GM12878 (cell line): Measurements from ENCODE around the gene TTLL1. TPM values are rescaled to one million over a fixed set of nuclear protein-coding genes. Genes with fewer than 3 reads are reported as not detected.

Experiments
- ATAC-seq: fragments of 200-7000 bp; cut with Tn5 transposase; 3 replicates; pipeline ENCODE4 v1.9.1; 2020; ENCODE audit warnings: mild to moderate bottlenecking, moderate library complexity
- BruUV-seq: library from RNA; stranded (reverse); fragments of 400-500 nt; replicated peaks from 2 replicates; lab custom pipeline; 2021; lab: Mats Ljungman, UMichigan
- CTCF ChIA-PET: fragments of 300-600 bp; sonication (Branson Sonifier 250); formaldehyde crosslinking; extraction: SDS; loops from one replicate; lab custom pipeline; 2021; ENCODE audit warnings: inconsistent platforms; lab: Yijun Ruan, JAX
- POLR2A ChIA-PET: fragments of 350-600 bp; formaldehyde crosslinking; extraction: SDS; loops from one replicate; lab custom pipeline; 2021; ENCODE audit warnings: inconsistent platforms; lab: Charles Lee
- RAD21 ChIA-PET: fragments of 300-600 bp; sonication (Branson Sonifier 250); formaldehyde crosslinking; loops from one replicate; lab custom pipeline; 2023; ENCODE audit warnings: antibody characterized with exemption; ENCODE audit not compliant: unreplicated experiment; lab: Charles Lee
- SMC1A ChIA-PET: fragments of 300-600 bp; sonication (Branson Sonifier 250); formaldehyde crosslinking; loops from one replicate; lab custom pipeline; 2023; ENCODE audit not compliant: unreplicated experiment, uncharacterized antibody; lab: Charles Lee
- DNase-seq: peaks from one replicate; pipeline ENCODE4 v3.0.0-alpha.2; 2011; ENCODE audit warnings: low read depth, low spot score
- FAIRE-seq: peaks from 3 replicates; lab custom pipeline; 2011; peaks lifted over from hg19 to GRCh38; lab: Jason Lieb, UNC
- H2AFZ ChIP-seq: 2 replicates; pipeline ENCODE4 v1.6.0; 2011; ENCODE audit warnings: low read depth, low read length, control low read depth; ENCODE audit not compliant: control insufficient read depth
- H3K27ac ChIP-seq: 2 replicates; pipeline ENCODE4 v1.5.1; 2011; ENCODE audit warnings: control low read depth; ENCODE audit not compliant: control insufficient read depth, insufficient read depth
- H3K27me3 ChIP-seq, 2 experiments: replicated peaks in 1 of 2; 2 replicates each; pipeline versions ENCODE4 v1.6.0 to v1.6.1; 2011; ENCODE audit warnings: low read length in 1 of 2; ENCODE audit not compliant: control insufficient read depth in 2 of 2, insufficient read depth in 2 of 2
- H3K36me3 ChIP-seq, 2 experiments: 2 replicates each; pipeline ENCODE4 v1.5.1; 2011; ENCODE audit warnings: low read length in 1 of 2; ENCODE audit not compliant: control insufficient read depth in 2 of 2, insufficient read depth in 2 of 2
- H3K4me1 ChIP-seq: 2 replicates; pipeline ENCODE4 v1.6.1; 2011; ENCODE audit warnings: mild to moderate bottlenecking, low read length, moderate library complexity, mixed read lengths; ENCODE audit not compliant: control insufficient read depth, insufficient read depth
- H3K4me2 ChIP-seq: 2 replicates; pipeline ENCODE4 v1.6.0; 2011; ENCODE audit warnings: control low read depth; ENCODE audit not compliant: control insufficient read depth, insufficient read depth
- H3K4me3 ChIP-seq: fragments of 200-600 bp; sonication (generic); 2 replicates; pipeline ENCODE4 v1.5.1; 2016
- H3K79me2 ChIP-seq: 2 replicates; pipeline ENCODE4 v1.6.0; 2011; ENCODE audit warnings: low read length; ENCODE audit not compliant: control insufficient read depth, insufficient read depth
- H3K9ac ChIP-seq: 2 replicates; pipeline ENCODE4 v1.8.0; 2011; ENCODE audit warnings: low read length, control low read depth, mixed read lengths; ENCODE audit not compliant: control insufficient read depth, insufficient read depth
- H3K9me3 ChIP-seq: replicated peaks from 3 replicates; pipeline ENCODE4 v1.5.1; 2011; ENCODE audit warnings: mild to moderate bottlenecking, low read length; ENCODE audit not compliant: control insufficient read depth, insufficient read depth
- H4K20me1 ChIP-seq: 2 replicates; pipeline ENCODE4 v1.6.0; 2011; ENCODE audit not compliant: control insufficient read depth, insufficient read depth
- DPF2 ChIP-seq: fragments of 450-650 bp; IDR thresholded peaks from 2 replicates; pipeline ENCODE4 v1.6.1; 2017; ENCODE audit warnings: mild to moderate bottlenecking
- HSF1 ChIP-seq: fragments of 150-350 bp; IDR thresholded peaks from 2 replicates; pipeline ENCODE4 v1.6.1; 2014; ENCODE audit warnings: mild to moderate bottlenecking, low read depth, low read length
- MLLT1 ChIP-seq: fragments of 450-650 bp; IDR thresholded peaks from 2 replicates; pipeline ENCODE4 v1.6.1; 2016; ENCODE audit warnings: mild to moderate bottlenecking
- MYC ChIP-seq: IDR thresholded peaks from 2 replicates; pipeline ENCODE4 v1.6.1; 2011; ENCODE audit warnings: mild to moderate bottlenecking, low read length, moderate library complexity, inconsistent platforms; ENCODE audit not compliant: insufficient read depth, insufficient replicate concordance, insufficient read length, severe bottlenecking
- NR2F1 ChIP-seq: fragments of 450-650 bp; conservative IDR thresholded peaks from 2 replicates; pipeline ENCODE4 v1.6.1; 2017; ENCODE audit warnings: mild to moderate bottlenecking
- PKNOX1 ChIP-seq: fragments of 450-650 bp; IDR thresholded peaks from 2 replicates; pipeline ENCODE4 v1.6.1; 2016; ENCODE audit warnings: mild to moderate bottlenecking
- POLR2AphosphoS5 ChIP-seq: IDR thresholded peaks from 2 replicates; pipeline ENCODE4 v1.6.1; 2011; ENCODE audit warnings: mild to moderate bottlenecking, low read length, inconsistent platforms
- SMARCA5 ChIP-seq: fragments of 450-650 bp; IDR thresholded peaks from 2 replicates; pipeline ENCODE4 v1.6.1; 2017; ENCODE audit warnings: mild to moderate bottlenecking
- SMC3 ChIP-seq: IDR thresholded peaks from 2 replicates; pipeline ENCODE4 v1.6.1; 2011; ENCODE audit warnings: low read length, improper control_type of control experiment, borderline replicate concordance
- SP1 ChIP-seq: IDR thresholded peaks from one replicate; pipeline ENCODE4 v1.6.1; 2011; ENCODE audit warnings: low read depth, low read length
- TBL1XR1 ChIP-seq: IDR thresholded peaks from 2 replicates; pipeline ENCODE4 v1.6.1; 2012; ENCODE audit warnings: low read depth, low read length, improper control_type of control experiment
- YBX1 ChIP-seq: fragments of 450-650 bp; IDR thresholded peaks from 2 replicates; pipeline ENCODE4 v1.6.1; 2016; ENCODE audit warnings: antibody characterized with exemption
- ZBTB33 ChIP-seq: fragments of 450-650 bp; IDR thresholded peaks from 2 replicates; pipeline ENCODE4 v1.6.1; 2017; ENCODE audit warnings: mild to moderate bottlenecking
- ZNF384 ChIP-seq: IDR thresholded peaks from 2 replicates; pipeline ENCODE4 v1.6.1; 2012; ENCODE audit warnings: low read depth, mild to moderate bottlenecking, low read length, improper control_type of control experiment, borderline replicate concordance
- WGBS: methylation state at CpG from one replicate; pipeline ENCODE4 v1.1.6; 2016; ENCODE audit warnings: low lambda C conversion rate; ENCODE audit not compliant: insufficient replicate concordance, insufficient coverage; ENCODE audit errors: missing lambda C conversion rate; 5-methylcytosine and 5-hydroxymethylcytosine counted together
- in situ Hi-C: fragments of 300-500 bp; cut with MboI; formaldehyde crosslinking; loops from 9 replicates; pipeline ENCODE4 v1.14.3; 2018; ENCODE audit warnings: mixed read lengths
- intact Hi-C: fragments of 100-400 bp; cut with micrococcal nuclease; formaldehyde crosslinking; loops from one replicate; pipeline ENCODE4 v1.14.2; 2022; ENCODE audit not compliant: unreplicated experiment
- polyA plus RNA-seq, 11 experiments: library from polyadenylated mRNA; depleted of rRNA in 4 of 11; unstranded in 6 of 11; stranded (reverse) in 5 of 11; fragments of >200 nt; fragmentation: Nextera tagmentation in 4 of 11; fragmentation: Illumina TruSeq in 1 of 11; extraction: Ambion mirVana in 4 of 11; extraction: Trizol in 1 of 11; gene quantifications; 1 replicate in 1 of 11; 2 replicates in 10 of 11; pipeline versions ENCODE4 v1.2.1 to v1.2.3, GENCODE V29; 2011 to 2016; ENCODE audit warnings: inconsistent platforms in 2 of 11, missing spikeins in 2 of 11, low read depth in 1 of 11
- total RNA-seq, 4 experiments: library from RNA; depleted of rRNA in 3 of 4; stranded (reverse); fragments of >200 nt in 3 of 4; fragmentation: Illumina TruSeq in 1 of 4; extraction: Trizol in 1 of 4; gene quantifications; 2 replicates each; pipeline versions ENCODE4 v1.2.1 to v1.2.3, GENCODE V29; 2013 to 2021

Gene TTLL1
- total and polyA plus RNA-seq, 10 of the 15 experiments (the other 5 are each of a cell fraction or from before 2014, with no cell fraction given): 0.39 to 4.8 (median 3.2) TPM

GRCh38 chr22:43118953-43119458, 29.8 kb upstream of the TTLL1 start (continued):
- peak; percentile 57; the same call in 1 of the 2 replicates for TF ChIP-seq MLLT1

- DNase-seq (no peak), FAIRE-seq (no peak), ATAC-seq (peak; percentile 18)
- no TSS peak for BruUV-seq
- no peak overlapping the region; the same call in 1 of the 2 replicates for H3K9ac ChIP-seq
- ChIA-PET CTCF (no interaction called here), POLR2A (no interaction called here), SMC1A (interaction anchor here (0.7 to 1.1 kb wide), 2 partner anchors 27 to 213 kb away, joined by 3 read pairs; no protein-coding TSS in a partner anchor), RAD21 (no interaction called here)
- H3K4me3 ChIP-seq: no peak overlapping the region
- intact Hi-C loops: no loop called here
- H3K4me2 ChIP-seq: peak overlapping the region; percentile 76
- no peaks in the 10 kb centered on the region for H3K9me3 ChIP-seq
- peak overlapping the region; percentile 70 for H2AFZ ChIP-seq
- no peaks in the 10 kb centered on the region for H3K36me3 ChIP-seq
- 52% methylated on average over 21 of the region's 21 CpGs for WGBS
- peaks cover 41% of the 10 kb centered on the region for H3K4me1 ChIP-seq
- peak overlapping the region; percentile 50 for H3K27ac ChIP-seq
- peaks cover 0 to 3% of the 10 kb centered on the region in 2 experiments; a peak in 1 of 4 replicates for H3K27me3 ChIP-seq
- H4K20me1 ChIP-seq: no peaks in the 10 kb centered on the region
- no peaks in the 10 kb centered on the region for H3K79me2 ChIP-seq
- in situ Hi-C loops: no loop called here
- TF ChIP-seq SMARCA5: no peak
- TF ChIP-seq YBX1: no peak
- TF ChIP-seq TBL1XR1: no peak
- TF ChIP-seq NR2F1: peak; percentile 77
- no peak for TF ChIP-seq POLR2AphosphoS5
- TF ChIP-seq DPF2: no peak
- no peak for TF ChIP-seq MYC
- no peak for TF ChIP-seq HSF1
- no peak for TF ChIP-seq ZNF384
- no peak for TF ChIP-seq ZBTB33
- TF ChIP-seq PKNOX1: no peak
- TF ChIP-seq SMC3: no peak
- no peak for TF ChIP-seq SP1
Measured at GRCh38 chr22:43118024-43118849, 29.0 kb upstream of the TTLL1 start.
